ENCODE data around the gene RUNX1.

The RUNX1 gene

DNA sequence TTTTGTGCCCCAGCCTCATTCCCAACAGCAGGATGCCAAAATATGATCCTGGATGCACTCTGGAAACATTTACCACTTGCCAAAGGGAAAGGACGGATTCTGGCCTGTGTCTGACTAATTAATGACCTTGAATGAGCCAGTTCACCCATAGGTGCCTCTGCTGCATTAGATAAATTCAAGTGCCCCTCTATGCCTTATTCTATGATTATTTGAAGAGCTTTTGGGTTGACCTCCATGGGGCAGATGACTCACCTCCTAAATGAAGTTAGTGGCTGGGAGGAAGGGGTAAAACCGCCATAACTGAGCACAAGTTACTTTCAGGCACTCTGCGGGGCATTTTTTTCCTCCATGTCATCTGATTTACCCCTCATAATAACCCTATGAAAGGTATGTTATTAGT, 282.2 kb downstream of the RUNX1 start:
- no peak for DNase-seq (ENCODE audit: low read depth)
- no peak for TF ChIP-seq CTCF (IDR thresholded peaks at IDR 0.05; ENCODE audit: low read depth, low read length, missing control alignments)
- H3K4me3 ChIP-seq (ENCODE audit: low read depth, low read length) = no peak overlapping the region

DNA sequence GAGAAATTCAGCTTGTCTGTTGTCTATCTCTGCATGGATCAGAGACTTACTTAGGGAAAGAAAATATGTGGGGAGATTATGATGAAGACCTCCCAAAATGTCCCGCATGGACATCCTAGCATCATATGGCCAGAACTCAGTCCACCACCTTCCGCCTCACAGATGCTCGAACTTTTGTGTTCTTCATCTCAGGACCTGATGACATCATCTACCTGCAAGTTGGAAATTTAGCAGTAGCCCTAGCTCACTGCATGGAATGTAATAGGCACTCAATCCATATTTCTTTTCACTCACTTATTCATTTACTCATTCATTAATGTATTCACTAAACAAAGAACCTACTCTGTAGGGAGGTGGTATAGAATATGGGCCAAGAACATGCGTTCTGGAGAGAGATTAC, 283.5 kb downstream of the RUNX1 start:
- DNase-seq (ENCODE audit: low read depth) = no peak
- no peak for TF ChIP-seq CTCF (IDR thresholded peaks at IDR 0.05; ENCODE audit: low read depth, low read length, missing control alignments)
- H3K4me3 ChIP-seq (ENCODE audit: low read depth, low read length) = no peak overlapping the region

DNA sequence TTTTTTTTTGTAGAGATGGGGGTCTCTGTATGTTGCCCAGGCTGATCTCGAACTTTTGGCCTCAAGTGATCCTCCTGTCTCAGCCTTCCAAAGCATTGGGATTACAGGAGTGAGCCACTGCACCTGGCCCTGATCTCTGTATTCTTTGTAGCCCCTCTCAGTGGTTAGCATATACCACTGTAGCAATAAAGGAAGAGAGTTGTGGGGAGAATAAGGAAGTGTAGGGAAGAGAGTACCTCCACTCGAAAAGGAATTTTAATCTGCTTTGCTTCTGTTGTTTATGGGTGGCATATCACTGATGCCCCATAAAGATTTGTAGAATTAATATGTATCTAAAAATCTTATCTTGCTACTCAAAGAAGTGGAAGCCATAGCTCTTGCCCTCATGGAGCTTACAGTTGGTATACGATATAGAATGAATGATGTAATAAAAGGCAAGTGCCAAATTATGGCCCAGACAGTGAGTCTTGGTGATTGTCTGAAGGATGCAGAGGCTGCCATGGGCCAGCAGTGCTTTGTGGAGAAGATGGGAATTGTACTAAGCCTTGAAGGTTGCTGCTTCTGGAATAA, 284.3 kb downstream of the RUNX1 start:
- no peak for TF ChIP-seq CTCF (IDR thresholded peaks at IDR 0.05; ENCODE audit: low read depth, low read length, missing control alignments)
- no peak overlapping the region for H3K4me3 ChIP-seq (ENCODE audit: low read depth, low read length)
- DNase-seq (ENCODE audit: low read depth) = no peak

DNA sequence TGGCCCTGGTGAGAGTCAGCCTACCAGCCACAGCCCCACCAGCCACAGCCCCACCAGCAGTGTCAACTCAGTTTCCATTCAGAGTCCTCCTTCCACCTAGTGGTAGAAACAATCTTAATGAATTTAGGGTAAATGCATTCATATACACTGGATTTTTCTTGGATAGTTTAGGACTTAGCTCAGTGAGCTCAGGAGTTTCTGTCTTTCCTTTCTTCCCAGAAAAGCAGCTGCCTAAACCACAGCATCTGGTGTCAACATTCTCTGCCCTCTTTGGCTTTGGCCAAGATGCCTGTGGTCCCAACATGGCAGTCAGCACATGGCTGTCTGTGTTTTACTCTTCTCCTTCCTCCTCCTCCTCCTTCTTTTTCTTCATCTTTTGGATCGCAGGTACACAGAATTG, 286.3 kb downstream of the RUNX1 start:
- no peak for DNase-seq (ENCODE audit: low read depth)
- no peak overlapping the region for H3K4me3 ChIP-seq (ENCODE audit: low read depth, low read length)
- TF ChIP-seq CTCF (IDR thresholded peaks at IDR 0.05; ENCODE audit: low read depth, low read length, missing control alignments) = peak; percentile 16

GRCh38 chr21:34761758-34762330, 287.3 kb downstream of the RUNX1 start:
- no peak for TF ChIP-seq CTCF (IDR thresholded peaks at IDR 0.05; ENCODE audit: low read depth, low read length, missing control alignments)
- no peak for DNase-seq (ENCODE audit: low read depth)
- no peak overlapping the region for H3K4me3 ChIP-seq (ENCODE audit: low read depth, low read length)

DNA sequence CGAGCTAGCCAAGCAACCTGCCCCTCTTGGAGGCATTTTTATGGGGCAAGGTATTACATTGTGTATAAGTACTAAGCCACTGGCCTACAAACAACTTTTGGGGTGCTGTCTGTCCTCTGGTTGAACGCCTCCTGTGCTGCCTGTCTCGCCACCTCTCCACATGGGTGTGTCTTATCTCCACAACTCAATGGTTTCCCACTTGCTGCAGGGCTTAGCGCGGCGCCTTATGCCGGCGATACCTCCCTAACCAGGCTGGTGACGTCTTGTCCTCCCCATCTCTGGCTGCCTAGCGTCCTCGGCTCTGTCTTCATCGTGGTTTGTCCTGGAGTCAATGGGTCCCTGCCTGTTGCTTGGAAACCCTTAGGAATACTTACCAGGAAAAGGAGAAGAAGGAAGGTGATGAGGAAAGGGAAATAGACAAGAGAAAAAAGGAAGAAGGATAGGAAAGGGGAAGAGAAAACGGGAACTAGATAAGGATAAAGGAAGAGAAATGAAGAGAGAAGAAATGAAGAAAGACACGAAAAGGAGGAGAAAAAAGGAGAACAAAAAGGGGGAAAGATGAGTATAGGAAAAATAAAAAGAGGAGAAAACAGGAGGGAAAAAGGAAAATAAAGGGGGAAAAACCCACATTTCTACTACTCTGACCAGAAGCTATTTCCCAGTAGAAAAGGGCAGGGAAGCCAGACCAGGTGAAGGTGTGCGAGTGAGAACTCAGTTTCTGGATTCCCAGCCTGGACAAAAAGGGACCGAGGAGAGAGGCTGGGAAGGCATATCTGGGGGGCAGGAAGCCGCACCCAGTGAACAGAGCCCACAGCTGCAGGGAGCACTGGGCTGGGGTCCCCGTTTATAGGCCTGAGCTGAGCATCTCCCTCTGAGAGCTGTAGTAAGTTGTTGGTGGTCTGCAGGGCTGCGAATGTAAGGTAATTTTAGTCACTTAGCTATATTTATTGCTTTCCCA, 294.1 kb downstream of the RUNX1 start:
- DNase-seq (ENCODE audit: low read depth) = no peak
- no peak for TF ChIP-seq CTCF (IDR thresholded peaks at IDR 0.05; ENCODE audit: low read depth, low read length, missing control alignments)
- H3K4me3 ChIP-seq (ENCODE audit: low read depth, low read length) = no peak overlapping the region

Data from GM12864 (cell line).